Fibroblast of lung (primary cell): ENCODE data around the gene CCDC60.

Experiments
- CTCF ChIP-seq, 2 donors: IDR thresholded peaks in 1 of 2; conservative IDR thresholded peaks in 1 of 2; 1 replicate in 1 of 2; 2 replicates in 1 of 2; pipeline ENCODE4 v1.5.1; 2011 to 2012; ENCODE audit warnings: low read length in 2 of 2, control low read depth in 1 of 2, inconsistent platforms in 1 of 2, low read depth in 1 of 2, mild to moderate bottlenecking in 1 of 2
- EZH2 ChIP-seq: IDR thresholded peaks from 2 replicates; pipeline ENCODE4 v1.5.1; 2012; ENCODE audit warnings: low read length, control low read depth, mild to moderate bottlenecking; ENCODE audit errors: missing control alignments

- no peak for TF ChIP-seq CTCF (conservative IDR thresholded peaks at IDR 0.05 in 1 of 2, IDR thresholded peaks at IDR 0.05 in 1 of 2; ENCODE audit: low read depth in 1 of 2, low read length in 2 of 2)
- no peak for TF ChIP-seq EZH2
Observed at GRCh38 chr12:119389687-119390086, 55.2 kb downstream of the CCDC60 start.
